Right lung (tissue), 5 donors: ENCODE measurements around the gene TEKT1. TPM values are rescaled to one million over a fixed set of nuclear protein-coding genes. Genes with fewer than 3 reads are reported as not detected.

Experiments used
- DNase-seq, 2 donors: peaks; one replicate each; pipeline ENCODE4 v3.0.0-alpha.2; 2013
- polyA plus RNA-seq, 5 donors: library from polyadenylated mRNA; unstranded; fragments of 120-200 nt; gene quantifications; one replicate each; pipeline versions ENCODE4 v1.2.1 to v1.2.3, GENCODE V29; 2013; ENCODE audit warnings: inconsistent platforms in 1 of 5, low replicate concordance in 1 of 5; ENCODE audit not compliant: insufficient read length in 5 of 5, insufficient read depth in 1 of 5

TEKT1 gene
- polyA plus RNA-seq, 5 donors = 2.7 to 11.3 (median 9.4) TPM

- DNase-seq = no peak
Measured at GRCh38 chr17:6768447-6768846, 63.1 kb downstream of the TEKT1 start.

- DNase-seq = no peak
Measured at GRCh38 chr17:6761779-6762178, 69.8 kb downstream of the TEKT1 start.

DNA sequence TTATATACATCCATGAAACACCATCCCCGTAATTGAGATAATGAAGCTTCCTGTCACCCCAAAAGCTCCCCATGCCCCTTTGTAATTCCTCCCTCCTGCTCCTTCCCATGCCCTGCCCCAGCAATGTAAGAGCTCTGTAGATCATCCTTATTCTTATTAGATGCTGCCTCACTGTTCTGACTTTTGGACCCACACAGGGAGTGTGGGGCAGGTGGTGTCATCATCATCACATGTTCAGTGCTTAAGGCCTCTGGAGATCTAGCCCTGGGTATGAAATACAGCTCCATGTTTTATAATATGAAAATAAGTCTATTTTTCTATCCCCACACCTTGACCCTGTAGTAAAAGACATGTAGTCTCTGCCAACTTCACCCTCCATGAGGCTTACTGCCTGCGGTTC lies 73.8 kb downstream of the TEKT1 start:
- DNase-seq = no peak

- no peak for DNase-seq
Measured at GRCh38 chr17:6756425-6757031, 75.0 kb downstream of the TEKT1 start.

- peak in 1 of 2 donors; percentile 34 for DNase-seq
Measured at GRCh38 chr17:6755731-6756184, 75.8 kb downstream of the TEKT1 start, which contains the start of gene XAF1. XAF1 (plus strand) TSS chr17:6756046; CDS start chr17:6756079, 33 bp downstream.

- peak in 1 of 2 donors; percentile 34 for DNase-seq
Measured at GRCh38 chr17:6755281-6755680, 76.2 kb downstream of the TEKT1 start.

DNA sequence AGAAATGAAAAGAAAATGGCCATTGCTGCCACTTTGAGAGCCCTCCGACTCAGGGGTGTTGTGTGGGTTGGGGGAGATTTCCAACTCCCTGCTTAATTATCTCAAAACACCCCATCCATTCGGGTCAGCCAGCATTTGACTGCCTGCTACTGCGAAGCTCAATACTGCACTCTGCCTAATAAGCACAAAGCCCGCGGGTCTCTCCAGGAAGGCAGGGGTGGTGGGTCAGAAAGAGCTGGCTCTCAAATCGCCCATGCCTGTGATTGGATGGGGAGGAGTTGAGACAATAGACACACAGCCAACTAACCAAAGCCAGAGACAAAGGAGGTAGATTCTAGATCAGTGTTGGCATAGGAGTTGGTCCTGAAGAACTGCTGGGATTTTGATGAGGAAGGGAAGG lies 78.0 kb downstream of the TEKT1 start:
- DNase-seq = peak in 1 of 2 donors; percentile 8

DNA sequence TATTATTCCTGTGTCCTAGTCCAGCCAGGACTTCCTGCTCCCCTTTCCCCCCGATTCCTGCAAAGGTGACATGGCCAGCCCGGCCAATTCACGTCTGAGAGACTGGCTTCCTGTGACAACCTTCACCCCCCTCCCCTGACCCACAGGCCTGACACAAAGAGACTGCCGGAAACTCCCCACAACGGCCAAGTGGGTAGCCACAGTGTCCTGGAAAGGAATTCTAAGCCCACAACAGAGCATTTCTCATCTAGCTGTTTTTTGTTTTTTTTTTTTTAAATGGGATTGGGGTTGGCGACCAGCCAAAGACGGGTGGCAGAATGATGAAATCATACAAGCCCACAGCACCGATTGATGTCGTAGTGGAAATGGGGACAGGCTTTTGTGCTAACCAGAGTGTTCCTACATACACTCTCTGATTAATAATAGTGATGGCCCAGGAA lies 78.5 kb downstream of the TEKT1 start:
- peak; percentile 44 to 54 for DNase-seq

DNA sequence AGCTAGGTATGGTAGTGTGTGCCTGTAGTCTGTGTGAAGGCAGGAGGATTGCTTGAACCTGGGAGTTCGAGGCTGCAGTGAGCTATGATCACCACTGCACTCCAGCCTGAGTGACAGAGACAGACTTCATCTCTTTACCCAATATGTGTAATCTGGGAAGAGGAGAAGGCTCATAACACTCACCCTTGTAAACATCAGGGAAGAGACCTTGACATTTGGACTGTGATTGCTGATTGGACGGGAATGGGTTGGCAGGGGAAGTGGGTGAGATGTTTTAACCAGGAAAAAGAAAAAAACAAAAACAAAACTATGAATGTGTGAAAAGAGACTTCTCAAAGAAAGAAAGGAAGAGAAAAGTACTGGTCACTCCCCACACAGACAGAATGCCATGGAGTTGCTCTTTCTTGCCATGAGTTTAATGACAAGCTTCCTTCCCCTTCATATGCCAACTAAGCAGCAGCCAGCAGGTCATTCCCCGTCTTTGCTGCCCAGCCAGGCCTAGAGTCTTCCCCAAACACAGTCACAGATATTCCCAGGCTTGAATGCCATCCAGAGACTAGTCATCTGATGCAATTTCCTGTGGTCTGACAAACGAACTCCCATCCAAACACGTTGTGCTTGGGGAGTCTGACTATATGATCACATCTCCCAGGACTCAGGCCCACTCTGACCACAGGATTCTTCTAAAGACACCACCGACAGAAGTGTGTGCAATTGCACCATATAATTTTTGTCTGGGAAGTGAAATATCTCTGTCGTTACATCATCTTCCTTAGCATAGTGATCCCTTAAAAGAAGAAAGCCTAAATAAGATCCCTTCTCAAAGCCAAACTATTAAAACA lies 79.2 kb downstream of the TEKT1 start:
- DNase-seq = peak; percentile 41 to 53

- DNase-seq = no peak
Measured at GRCh38 chr17:6749519-6749918, 82.0 kb downstream of the TEKT1 start.

DNA sequence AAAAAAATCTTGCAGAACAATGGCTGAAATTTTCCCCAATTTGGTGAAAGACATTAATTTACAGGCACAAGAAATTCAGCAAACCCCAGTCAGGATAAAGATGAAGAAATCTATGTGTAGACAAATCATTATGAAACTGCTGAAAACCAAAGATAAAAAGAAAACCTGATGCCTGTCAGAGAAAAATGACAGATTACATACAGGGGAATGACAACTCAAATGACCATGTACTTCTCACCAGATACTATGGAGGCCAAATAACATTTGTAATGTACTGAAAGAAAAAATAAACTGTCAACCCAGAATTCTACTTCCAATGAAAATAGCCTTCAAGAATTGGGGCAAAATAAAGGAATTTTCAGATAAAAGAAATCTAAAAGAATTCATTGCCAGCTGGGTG lies 82.9 kb downstream of the TEKT1 start:
- DNase-seq = no peak

Other genes starting within 250 kb of the TEKT1 start
- 10 to 100 TPM; 25.1 to 45.0 (median 38.4) TPM for gene KIAA0753, start 191.0 kb downstream of the TEKT1 start, polyA plus RNA-seq
- 100 to 1,000 TPM in 1 of 5 donors, 10 to 100 TPM in 4; 78.6 to 111 (median 86.5) TPM for gene TXNDC17, start 190.7 kb downstream of the TEKT1 start, polyA plus RNA-seq
- 10 to 100 TPM; 27.1 to 30.2 (median 28.7) TPM for gene MED31, start 180.1 kb downstream of the TEKT1 start, polyA plus RNA-seq
- gene C17orf100, start 180.0 kb downstream of the TEKT1 start, polyA plus RNA-seq = 1 to 10 TPM; 5.3 to 6.7 (median 6.5) TPM
- 1 to 10 TPM in 1 of 5 donors, under 1 TPM in 4; 0.20 to 1.1 (median 0.41) TPM for gene SLC13A5, start 118.4 kb downstream of the TEKT1 start, polyA plus RNA-seq
- 10 to 100 TPM; 14.1 to 32.5 (median 25.0) TPM for gene XAF1, start 75.7 kb downstream of the TEKT1 start, polyA plus RNA-seq
- gene FBXO39, start 55.5 kb downstream of the TEKT1 start, polyA plus RNA-seq = under 1 TPM; 0.29 to 0.87 (median 0.46) TPM
- gene ALOX12, start 164.3 kb upstream of the TEKT1 start, polyA plus RNA-seq = 1 to 10 TPM; 2.4 to 4.3 (median 3.9) TPM
- gene RNASEK, start 180.9 kb upstream of the TEKT1 start, polyA plus RNA-seq = 100 to 1,000 TPM; 111 to 157 (median 139) TPM
- 10 to 100 TPM; 29.2 to 43.3 (median 37.3) TPM for gene BCL6B, start 191.3 kb upstream of the TEKT1 start, polyA plus RNA-seq
- 1 to 10 TPM; 3.4 to 5.2 (median 4.2) TPM for gene SLC16A13, start 204.3 kb upstream of the TEKT1 start, polyA plus RNA-seq
- gene SLC16A11, start 212.4 kb upstream of the TEKT1 start, polyA plus RNA-seq = 1 to 10 TPM in 3 of 5 donors, under 1 TPM in 2; 0.42 to 1.6 (median 1.2) TPM
- 1 to 10 TPM; 2.1 to 4.8 (median 3.5) TPM for gene CLEC10A, start 248.5 kb upstream of the TEKT1 start, polyA plus RNA-seq